GM18519 (cell line): ENCODE results near the gene ROR1.
"Not testable (repeated sequence)": the region's sequence is repeated elsewhere in the genome, so short reads cannot be mapped to it uniquely, and the experiment has no call there.

Experiments
- ATAC-seq: cut with Tn5 transposase; IDR thresholded peaks from one replicate; pipeline ENCODE4 v1.9.1; 2021; ENCODE audit warnings: mild to moderate bottlenecking, moderate library complexity; ENCODE audit not compliant: unreplicated experiment, low FRiP score

Gene ROR1

GRCh38 chr1:63789856-63790605, 16.2 kb downstream of the ROR1 start:
- ATAC-seq: no peak

- ATAC-seq: no peak
Measured at GRCh38 chr1:63790989-63791388, 17.2 kb downstream of the ROR1 start.

GRCh38 chr1:63792152-63792551, 18.3 kb downstream of the ROR1 start:
- no peak for ATAC-seq

GRCh38 chr1:63793741-63794240, 20.0 kb downstream of the ROR1 start:
- ATAC-seq: no peak

- no peak for ATAC-seq
Measured at GRCh38 chr1:63794354-63794753, 20.5 kb downstream of the ROR1 start.

GRCh38 chr1:63794939-63795378, 21.1 kb downstream of the ROR1 start:
- ATAC-seq: no peak

- ATAC-seq: no peak
Measured at GRCh38 chr1:63795455-63795854, 21.6 kb downstream of the ROR1 start.

- ATAC-seq: no peak
Measured at GRCh38 chr1:63797056-63797726, 23.4 kb downstream of the ROR1 start.

- ATAC-seq: no peak
Measured at GRCh38 chr1:63798284-63798683, 24.5 kb downstream of the ROR1 start.

GRCh38 chr1:63799307-63799706, 25.5 kb downstream of the ROR1 start:
- ATAC-seq: no peak

GRCh38 chr1:63799820-63800219, 26.0 kb downstream of the ROR1 start:
- ATAC-seq: no peak

- no peak for ATAC-seq
Measured at GRCh38 chr1:63802109-63802508, 28.3 kb downstream of the ROR1 start.

- ATAC-seq: no peak
Measured at GRCh38 chr1:63804829-63805484, 31.1 kb downstream of the ROR1 start.

GRCh38 chr1:63807046-63807445, 33.2 kb downstream of the ROR1 start:
- no peak for ATAC-seq

- no peak for ATAC-seq
Measured at GRCh38 chr1:63810936-63811469, 37.2 kb downstream of the ROR1 start.

GRCh38 chr1:63812071-63812700, 38.4 kb downstream of the ROR1 start:
- ATAC-seq: no peak

GRCh38 chr1:63813829-63814277, 40.0 kb downstream of the ROR1 start:
- ATAC-seq: peak; percentile 74

GRCh38 chr1:63816217-63816815, 42.5 kb downstream of the ROR1 start:
- ATAC-seq: not testable (repeated sequence)

- ATAC-seq: no peak
Measured at GRCh38 chr1:63817152-63817667, 43.4 kb downstream of the ROR1 start.

GRCh38 chr1:63817700-63818099, 43.9 kb downstream of the ROR1 start:
- ATAC-seq: no peak
